Measurements from ENCODE around the gene IL1RAP. TPM values are rescaled to one million over a fixed set of nuclear protein-coding genes. Genes with fewer than 3 reads are reported as not detected.
A peak's percentile ranks its signal among the peaks of the same experiment; 100 is the strongest.

The IL1RAP gene
- total RNA-seq, 1 experiment from 2014 or later, result 1.6 TPM

- Histone ChIP-seq H3K9me2 (replicated peaks; ENCODE audit: insufficient read depth, low read length) (no peaks in the 10 kb centered on the region), H3K9ac (ENCODE audit: low read length) (no peak overlapping the region)
Observed at GRCh38 chr3:190499122-190499521, 14.8 kb upstream of the IL1RAP start.

GRCh38 chr3:190502946-190503345 is 10.9 kb upstream of the IL1RAP start:
- no peak overlapping the region for H3K27ac ChIP-seq (ENCODE audit: low read length)

More at GRCh38 chr3:190499122-190499521, 14.8 kb upstream of the IL1RAP start:
- H3K79me2 ChIP-seq (ENCODE audit: low read length), result no peaks in the 10 kb centered on the region
- 0 out of 2 replicates have a peak, but pooled peaks cover 2% of the 10 kb centered on the region for H3K27me3 ChIP-seq (ENCODE audit: low read length)
- H3K4me1 ChIP-seq (ENCODE audit: low read length), result no peaks in the 10 kb centered on the region
- no peaks in the 10 kb centered on the region for H3K36me3 ChIP-seq (ENCODE audit: insufficient read depth, low read length)
- H4K20me1 ChIP-seq (ENCODE audit: insufficient read depth, low read depth, low read length), result no peaks in the 10 kb centered on the region
- no peak overlapping the region for H3K4me2 ChIP-seq (ENCODE audit: low read depth, low read length, poor library complexity, severe bottlenecking)
- H3K27ac ChIP-seq (ENCODE audit: low read length), result no peak overlapping the region
- H2AFZ ChIP-seq (ENCODE audit: low read length), result no peak overlapping the region
- no peak for DNase-seq
- H3K4me3 ChIP-seq (ENCODE audit: low read length), result no peak overlapping the region
- H3K9me3 ChIP-seq (ENCODE audit: low read length), result no peaks in the 10 kb centered on the region

GRCh38 chr3:190504354-190505125 is 9.3 kb upstream of the IL1RAP start:
- Histone ChIP-seq H3K9me2 (replicated peaks; ENCODE audit: insufficient read depth, low read length) (no peaks in the 10 kb centered on the region), H3K4me3 (ENCODE audit: low read length) (no peak overlapping the region), H3K27me3 (ENCODE audit: low read length) (0 out of 2 replicates have a peak, but pooled peaks cover 4% of the 10 kb centered on the region), H3K79me2 (ENCODE audit: low read length) (no peaks in the 10 kb centered on the region), H4K20me1 (ENCODE audit: insufficient read depth, low read depth, low read length) (no peaks in the 10 kb centered on the region), H3K36me3 (ENCODE audit: insufficient read depth, low read length) (no peaks in the 10 kb centered on the region), H3K9ac (ENCODE audit: low read length) (no peak overlapping the region), H3K4me2 (ENCODE audit: low read depth, low read length, poor library complexity, severe bottlenecking) (no peak overlapping the region), H3K4me1 (ENCODE audit: low read length) (no peaks in the 10 kb centered on the region), H3K27ac (ENCODE audit: low read length) (no peak overlapping the region), H3K9me3 (ENCODE audit: low read length) (no peaks in the 10 kb centered on the region), H2AFZ (ENCODE audit: low read length) (no peak overlapping the region)
- peak; percentile 43 for DNase-seq

More at GRCh38 chr3:190502946-190503345, 10.9 kb upstream of the IL1RAP start:
- Histone ChIP-seq H3K36me3 (ENCODE audit: insufficient read depth, low read length) (no peaks in the 10 kb centered on the region), H3K9ac (ENCODE audit: low read length) (no peak overlapping the region), H4K20me1 (ENCODE audit: insufficient read depth, low read depth, low read length) (no peaks in the 10 kb centered on the region), H2AFZ (ENCODE audit: low read length) (no peak overlapping the region), H3K4me2 (ENCODE audit: low read depth, low read length, poor library complexity, severe bottlenecking) (no peak overlapping the region), H3K4me1 (ENCODE audit: low read length) (no peaks in the 10 kb centered on the region), H3K9me3 (ENCODE audit: low read length) (no peaks in the 10 kb centered on the region), H3K4me3 (ENCODE audit: low read length) (no peak overlapping the region), H3K79me2 (ENCODE audit: low read length) (no peaks in the 10 kb centered on the region), H3K9me2 (replicated peaks; ENCODE audit: insufficient read depth, low read length) (no peaks in the 10 kb centered on the region), H3K27me3 (ENCODE audit: low read length) (0 out of 2 replicates have a peak, but pooled peaks cover 4% of the 10 kb centered on the region)
- DNase-seq, result no peak

GRCh38 chr3:190505381-190506003 is 8.4 kb upstream of the IL1RAP start:
- no peak overlapping the region for H3K27ac ChIP-seq (ENCODE audit: low read length)
- H2AFZ ChIP-seq (ENCODE audit: low read length), result no peak overlapping the region
- no peaks in the 10 kb centered on the region for H3K4me1 ChIP-seq (ENCODE audit: low read length)

GRCh38 chr3:190506271-190506670 is 7.6 kb upstream of the IL1RAP start:
- Histone ChIP-seq H3K79me2 (ENCODE audit: low read length) (no peaks in the 10 kb centered on the region), H3K27me3 (ENCODE audit: low read length) (0 out of 2 replicates have a peak, but pooled peaks cover 6% of the 10 kb centered on the region), H3K27ac (ENCODE audit: low read length) (no peak overlapping the region), H2AFZ (ENCODE audit: low read length) (no peak overlapping the region), H3K9me3 (ENCODE audit: low read length) (no peaks in the 10 kb centered on the region), H3K4me1 (ENCODE audit: low read length) (no peaks in the 10 kb centered on the region), H3K4me3 (ENCODE audit: low read length) (no peak overlapping the region), H4K20me1 (ENCODE audit: insufficient read depth, low read depth, low read length) (no peaks in the 10 kb centered on the region), H3K36me3 (ENCODE audit: insufficient read depth, low read length) (no peaks in the 10 kb centered on the region), H3K9me2 (replicated peaks; ENCODE audit: insufficient read depth, low read length) (no peaks in the 10 kb centered on the region), H3K4me2 (ENCODE audit: low read depth, low read length, poor library complexity, severe bottlenecking) (no peak overlapping the region), H3K9ac (ENCODE audit: low read length) (no peak overlapping the region)
- DNase-seq, result no peak

More at GRCh38 chr3:190505381-190506003, 8.4 kb upstream of the IL1RAP start:
- Histone ChIP-seq H3K79me2 (ENCODE audit: low read length) (no peaks in the 10 kb centered on the region), H3K36me3 (ENCODE audit: insufficient read depth, low read length) (no peaks in the 10 kb centered on the region), H3K4me2 (ENCODE audit: low read depth, low read length, poor library complexity, severe bottlenecking) (no peak overlapping the region), H3K9me3 (ENCODE audit: low read length) (no peaks in the 10 kb centered on the region), H3K9me2 (replicated peaks; ENCODE audit: insufficient read depth, low read length) (no peaks in the 10 kb centered on the region), H3K9ac (ENCODE audit: low read length) (no peak overlapping the region), H4K20me1 (ENCODE audit: insufficient read depth, low read depth, low read length) (no peaks in the 10 kb centered on the region), H3K4me3 (ENCODE audit: low read length) (no peak overlapping the region), H3K27me3 (ENCODE audit: low read length) (0 out of 2 replicates have a peak, but pooled peaks cover 4% of the 10 kb centered on the region)
- no peak for DNase-seq

- Histone ChIP-seq H3K36me3 (ENCODE audit: insufficient read depth, low read length) (no peaks in the 10 kb centered on the region), H3K9me2 (replicated peaks; ENCODE audit: insufficient read depth, low read length) (no peaks in the 10 kb centered on the region), H3K9me3 (ENCODE audit: low read length) (no peaks in the 10 kb centered on the region), H3K4me2 (ENCODE audit: low read depth, low read length, poor library complexity, severe bottlenecking) (no peak overlapping the region), H3K79me2 (ENCODE audit: low read length) (no peaks in the 10 kb centered on the region), H4K20me1 (ENCODE audit: insufficient read depth, low read depth, low read length) (no peaks in the 10 kb centered on the region), H2AFZ (ENCODE audit: low read length) (no peak overlapping the region), H3K27me3 (ENCODE audit: low read length) (0 out of 2 replicates have a peak, but pooled peaks cover 2% of the 10 kb centered on the region), H3K4me1 (ENCODE audit: low read length) (peaks cover 12% of the 10 kb centered on the region), H3K9ac (ENCODE audit: low read length) (no peak overlapping the region), H3K27ac (ENCODE audit: low read length) (no peak overlapping the region), H3K4me3 (ENCODE audit: low read length) (no peak overlapping the region)
- no peak for DNase-seq
Observed at GRCh38 chr3:190512666-190513065, 1.2 kb upstream of the IL1RAP start.

- Histone ChIP-seq H3K27ac (ENCODE audit: low read length) (no peak overlapping the region), H3K27me3 (ENCODE audit: low read length) (0 out of 2 replicates have a peak, but pooled peaks cover 2% of the 10 kb centered on the region), H3K4me3 (ENCODE audit: low read length) (peak overlapping the region; percentile 75), H4K20me1 (ENCODE audit: insufficient read depth, low read depth, low read length) (no peaks in the 10 kb centered on the region), H3K4me1 (ENCODE audit: low read length) (peaks cover 12% of the 10 kb centered on the region), H3K9me2 (replicated peaks; ENCODE audit: insufficient read depth, low read length) (no peaks in the 10 kb centered on the region), H2AFZ (ENCODE audit: low read length) (peak overlapping the region; percentile 91), H3K4me2 (ENCODE audit: low read depth, low read length, poor library complexity, severe bottlenecking) (peak overlapping the region; percentile 82), H3K36me3 (ENCODE audit: insufficient read depth, low read length) (no peaks in the 10 kb centered on the region), H3K79me2 (ENCODE audit: low read length) (no peaks in the 10 kb centered on the region), H3K9ac (ENCODE audit: low read length) (peak overlapping the region; percentile 68), H3K9me3 (ENCODE audit: low read length) (no peaks in the 10 kb centered on the region)
- no peak for DNase-seq
Observed at GRCh38 chr3:190514413-190515153, 698 bp downstream of the IL1RAP start.

GRCh38 chr3:190516416-190516815 is 2.5 kb downstream of the IL1RAP start:
- H3K4me3 ChIP-seq (ENCODE audit: low read length), result no peak overlapping the region
- H3K36me3 ChIP-seq (ENCODE audit: insufficient read depth, low read length), result no peaks in the 10 kb centered on the region
- H3K27me3 ChIP-seq (ENCODE audit: low read length), result no peaks in the 10 kb centered on the region
- H3K9ac ChIP-seq (ENCODE audit: low read length), result no peak overlapping the region
- no peaks in the 10 kb centered on the region for H4K20me1 ChIP-seq (ENCODE audit: insufficient read depth, low read depth, low read length)
- no peaks in the 10 kb centered on the region for H3K9me3 ChIP-seq (ENCODE audit: low read length)
- H3K79me2 ChIP-seq (ENCODE audit: low read length), result no peaks in the 10 kb centered on the region
- H2AFZ ChIP-seq (ENCODE audit: low read length), result no peak overlapping the region
- H3K9me2 ChIP-seq (replicated peaks; ENCODE audit: insufficient read depth, low read length), result no peaks in the 10 kb centered on the region
- DNase-seq, result no peak
- H3K4me1 ChIP-seq (ENCODE audit: low read length), result peaks cover 12% of the 10 kb centered on the region
- H3K27ac ChIP-seq (ENCODE audit: low read length), result no peak overlapping the region
- H3K4me2 ChIP-seq (ENCODE audit: low read depth, low read length, poor library complexity, severe bottlenecking), result no peak overlapping the region

Data from Karpas-422 (cell line).